Transverse colon (tissue), 4 donors: Measurements from ENCODE around the gene CISH. TPM values are rescaled to one million over a fixed set of nuclear protein-coding genes. Genes with fewer than 3 reads are reported as not detected.

Source experiments
- DNase-seq: peaks from one replicate; pipeline ENCODE4 v3.0.0-alpha.2; 2019
- H3K27ac ChIP-seq, 4 donors: fragments of 200-600 bp; sonication (generic); 2 replicates each; pipeline ENCODE4 v1.5.1; 2016 to 2018; ENCODE audit warnings: inconsistent platforms in 4 of 4
- H3K27me3 ChIP-seq: fragments of 200-600 bp; sonication (generic); 2 replicates; pipeline ENCODE4 v1.5.1; 2017; ENCODE audit warnings: inconsistent platforms
- H3K36me3 ChIP-seq, 4 donors: fragments of 200-600 bp; sonication (generic); 2 replicates each; pipeline ENCODE4 v1.5.1; 2017 to 2019; ENCODE audit warnings: inconsistent platforms in 4 of 4
- H3K4me1 ChIP-seq, 4 donors: fragments of 200-600 bp; sonication (generic); 2 replicates each; pipeline ENCODE4 v1.5.1; 2017 to 2020; ENCODE audit warnings: inconsistent platforms in 4 of 4
- H3K4me3 ChIP-seq, 4 donors: fragments of 200-600 bp; sonication (generic); 1 replicate in 1 of 4; 2 replicates in 3 of 4; pipeline versions ENCODE4 v1.5.1 to v1.6.1; 2017 to 2019; ENCODE audit warnings: inconsistent platforms in 4 of 4
- H3K9me3 ChIP-seq, 2 donors: fragments of 200-600 bp; sonication (generic); 2 replicates each; pipeline ENCODE4 v1.5.1; 2017 to 2019; ENCODE audit warnings: inconsistent platforms in 2 of 2
- EP300 ChIP-seq: sonication (generic); formaldehyde crosslinking; IDR thresholded peaks from one replicate; pipeline ENCODE4 v1.6.1; 2017; ENCODE audit warnings: antibody characterized with exemption, low read depth
- POLR2A ChIP-seq: fragments of 450-650 bp; IDR thresholded peaks from one replicate; pipeline ENCODE4 v1.6.1; 2016; ENCODE audit warnings: antibody characterized with exemption, mild to moderate bottlenecking, moderate library complexity
- POLR2AphosphoS5 ChIP-seq, 3 donors: sonication (generic); formaldehyde crosslinking; IDR thresholded peaks; one replicate each; pipeline ENCODE4 v1.6.1; 2016; ENCODE audit warnings: antibody characterized with exemption in 3 of 3
- WGBS, 2 donors: methylation state at CpG; one replicate each; pipeline ENCODE4 v1.1.5; 2018; ENCODE audit warnings: low coverage in 1 of 2; 5-methylcytosine and 5-hydroxymethylcytosine counted together
- in situ Hi-C, 4 donors: fragments of 200-750 bp; cut with MboI; loops; one replicate each; pipeline versions ENCODE4 v1.15.0 to v1.15.1; 2017; ENCODE audit warnings: low sequenced_read_pairs in 3 of 4, low pct_ligation_motif_present in 1 of 4, low pct_unique_long_range_greater_than_20kb in 1 of 4
- intact Hi-C: fragments of 100-400 bp; cut with DNase I; formaldehyde crosslinking; loops from one replicate; pipeline ENCODE4 v1.15.1; 2023; ENCODE audit warnings: low total_unique reads
- total RNA-seq, 4 donors: library from RNA; depleted of rRNA; stranded (reverse); fragments of >200 nt; gene quantifications; one replicate each; pipeline ENCODE4 v1.1.0, GENCODE V29; 2016
- TF ChIP-seq, protein P1 (sequence below), 5 experiments: fragments of 200-600 bp in 3 of 5; fragments of 450-650 bp in 2 of 5; sonication (generic) in 3 of 5; IDR thresholded peaks; 1 replicate in 2 of 5; 2 replicates in 3 of 5; pipeline ENCODE4 v1.5.1; 2016 to 2017; ENCODE audit warnings: antibody characterized with exemption in 5 of 5, inconsistent platforms in 3 of 5, mild to moderate bottlenecking in 2 of 5, moderate library complexity in 1 of 5

The CISH gene
- total RNA-seq, 4 donors from 2014 or later = 3.0 to 15.9 (median 9.2) TPM

DNA sequence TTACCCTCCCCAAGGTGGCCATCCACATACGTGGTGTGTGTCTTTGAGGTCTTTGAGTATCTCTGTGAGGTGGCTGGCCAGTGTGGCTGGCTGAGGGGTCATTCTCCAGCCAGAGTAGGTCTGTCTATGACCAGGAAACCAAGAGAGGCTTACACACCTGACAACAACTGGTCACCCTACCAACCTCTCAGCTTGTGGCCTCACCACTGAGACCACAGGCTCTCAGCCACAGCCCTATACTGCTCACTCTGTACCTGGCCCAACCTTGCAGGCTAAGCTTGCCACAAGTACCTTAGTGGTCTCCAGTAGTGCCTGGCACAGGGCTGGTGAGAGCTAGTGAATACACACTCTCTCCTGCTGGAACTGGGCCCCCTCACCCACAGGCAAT, 37.1 kb downstream of the CISH start:
- Histone ChIP-seq H3K9me3 (no peaks in the 10 kb centered on the region), H3K36me3 (no peaks in the 10 kb centered on the region), H3K4me3 (no peak overlapping the region), H3K4me1 (peaks cover 0 to 14% (median 10%) of the 10 kb centered on the region in 4 donors), H3K27me3 (no peaks in the 10 kb centered on the region), H3K27ac (no peak overlapping the region)
- intact Hi-C loops (no loop called here), in situ Hi-C loops (loop anchor here in 2 of 4 donors (5.0 to 25.0 kb wide), 2 partner anchors 38 to 212 kb away; partner anchors contain the start of genes CISH (in 1 of the 2), CYB561D2 (in 1 of the 2), NPRL2 (in 1 of the 2) and TMEM115 (in 1 of the 2))
- no peak for DNase-seq
- 92% methylated on average over 1 of the region's 1 CpG; no CpG with 5 or more reads in 1 of the 2 donors for WGBS, 2 donors
- TF ChIP-seq EP300 (no peak), POLR2A (no peak), POLR2AphosphoS5 (IDR thresholded peaks at IDR 0.05) (no peak)
- TF ChIP-seq, protein P1, sequence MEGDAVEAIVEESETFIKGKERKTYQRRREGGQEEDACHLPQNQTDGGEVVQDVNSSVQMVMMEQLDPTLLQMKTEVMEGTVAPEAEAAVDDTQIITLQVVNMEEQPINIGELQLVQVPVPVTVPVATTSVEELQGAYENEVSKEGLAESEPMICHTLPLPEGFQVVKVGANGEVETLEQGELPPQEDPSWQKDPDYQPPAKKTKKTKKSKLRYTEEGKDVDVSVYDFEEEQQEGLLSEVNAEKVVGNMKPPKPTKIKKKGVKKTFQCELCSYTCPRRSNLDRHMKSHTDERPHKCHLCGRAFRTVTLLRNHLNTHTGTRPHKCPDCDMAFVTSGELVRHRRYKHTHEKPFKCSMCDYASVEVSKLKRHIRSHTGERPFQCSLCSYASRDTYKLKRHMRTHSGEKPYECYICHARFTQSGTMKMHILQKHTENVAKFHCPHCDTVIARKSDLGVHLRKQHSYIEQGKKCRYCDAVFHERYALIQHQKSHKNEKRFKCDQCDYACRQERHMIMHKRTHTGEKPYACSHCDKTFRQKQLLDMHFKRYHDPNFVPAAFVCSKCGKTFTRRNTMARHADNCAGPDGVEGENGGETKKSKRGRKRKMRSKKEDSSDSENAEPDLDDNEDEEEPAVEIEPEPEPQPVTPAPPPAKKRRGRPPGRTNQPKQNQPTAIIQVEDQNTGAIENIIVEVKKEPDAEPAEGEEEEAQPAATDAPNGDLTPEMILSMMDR (IDR thresholded peaks at IDR 0.05) = no peak

DNA sequence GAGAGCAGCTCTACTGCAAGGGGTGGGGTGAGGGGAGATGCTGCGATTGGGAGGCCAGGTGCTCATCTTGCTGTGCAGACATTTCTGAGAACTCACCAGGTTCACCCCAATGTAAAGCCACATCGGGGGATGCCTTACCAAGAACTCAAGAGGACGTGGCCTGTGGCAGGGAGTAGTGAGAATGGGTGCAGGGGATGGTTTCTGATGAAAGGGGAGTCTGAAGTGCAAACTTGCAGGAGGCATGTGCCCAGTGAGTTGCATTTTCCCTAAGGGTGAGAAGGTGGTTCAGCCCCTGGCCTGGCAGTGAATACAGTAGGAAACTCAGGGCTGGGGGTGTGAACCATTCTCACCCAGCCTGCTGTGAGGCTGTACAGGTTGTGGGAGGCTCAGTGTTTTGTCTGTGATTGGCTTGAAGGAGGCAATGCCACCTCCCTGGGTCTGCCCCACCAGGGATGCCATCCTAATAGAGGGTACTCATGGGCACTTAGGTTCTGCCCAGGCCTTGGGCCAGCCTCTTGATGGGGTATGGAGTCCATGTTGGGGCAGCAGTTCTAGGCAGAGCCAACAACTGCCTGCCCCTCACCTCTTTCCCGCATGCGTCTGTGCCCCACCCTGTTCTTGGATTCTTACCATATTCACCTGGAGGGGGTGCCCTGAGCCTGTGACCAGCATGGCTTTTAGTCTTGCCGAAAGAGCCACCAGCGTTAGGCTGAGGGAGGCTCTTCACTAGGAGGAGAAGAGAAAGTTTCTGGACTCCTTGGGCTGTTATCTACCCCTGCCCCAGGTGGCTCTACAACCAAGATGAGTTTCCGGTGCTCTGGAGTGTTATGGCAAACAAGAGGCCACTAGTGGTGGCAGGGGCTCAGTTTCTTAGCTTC, 37.8 kb downstream of the CISH start:
- 74% methylated on average over 8 of the region's 8 CpGs; no CpG with 5 or more reads in 1 of the 2 donors for WGBS, 2 donors
- peaks cover 0 to 14% (median 10%) of the 10 kb centered on the region in 4 donors for H3K4me1 ChIP-seq
- H3K9me3 ChIP-seq = no peaks in the 10 kb centered on the region
- H3K27me3 ChIP-seq = no peaks in the 10 kb centered on the region
- intact Hi-C loops = no loop called here
- H3K27ac ChIP-seq = no peak overlapping the region
- H3K4me3 ChIP-seq = no peak overlapping the region
- H3K36me3 ChIP-seq = no peaks in the 10 kb centered on the region
- no peak for TF ChIP-seq POLR2AphosphoS5 (IDR thresholded peaks at IDR 0.05)
- TF ChIP-seq POLR2A = no peak
- TF ChIP-seq EP300 = no peak
- TF ChIP-seq, protein P1 (IDR thresholded peaks at IDR 0.05) = no peak
- in situ Hi-C loops = loop anchor here in 2 of 4 donors (5.0 to 25.0 kb wide), 2 partner anchors 38 to 212 kb away; partner anchors contain the start of genes CISH (in 1 of the 2), CYB561D2 (in 1 of the 2), NPRL2 (in 1 of the 2) and TMEM115 (in 1 of the 2)
- DNase-seq = peak; percentile 25

DNA sequence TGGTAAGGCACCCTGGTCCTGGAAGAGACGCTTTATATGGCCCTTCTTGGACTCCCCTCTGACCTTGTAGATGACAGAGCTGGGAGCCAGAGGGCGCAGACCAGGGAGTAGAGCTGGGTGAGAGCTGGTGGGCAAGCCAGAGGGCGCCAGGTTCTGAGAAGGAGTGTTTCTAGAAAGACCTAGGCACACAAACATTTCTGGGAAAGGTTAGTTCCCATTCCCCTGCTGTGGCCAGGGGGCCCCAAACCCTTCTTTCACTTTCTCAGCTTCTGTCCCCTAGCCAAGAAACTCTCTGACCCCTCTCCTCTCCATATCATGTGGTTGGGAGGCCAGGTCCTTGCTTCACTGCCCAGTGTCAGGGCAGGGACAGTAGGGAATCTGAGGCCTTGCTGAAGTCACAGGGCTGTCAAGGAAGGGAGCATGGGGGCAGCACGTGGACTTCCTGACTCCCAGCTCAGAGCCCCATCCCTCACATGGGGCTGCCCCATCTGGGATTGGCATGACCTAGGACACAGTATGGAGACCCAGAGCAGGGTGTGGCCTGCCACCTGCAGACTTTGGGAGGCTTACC, 38.7 kb downstream of the CISH start:
- in situ Hi-C loops (loop anchor here in 2 of 4 donors (5.0 to 25.0 kb wide), 2 partner anchors 39 to 211 kb away; partner anchors contain the start of genes CISH (in 1 of the 2), CYB561D2 (in 1 of the 2), NPRL2 (in 1 of the 2) and TMEM115 (in 1 of the 2)), intact Hi-C loops (loop anchor here (1.0 kb wide), 1 partner anchor 41 kb away; no protein-coding TSS in a partner anchor)
- Histone ChIP-seq H3K36me3 (no peaks in the 10 kb centered on the region), H3K27ac (peak overlapping the region in 3 of 4 donors; percentile 2 to 16 (median 9)), H3K4me1 (peaks cover 2 to 21% (median 14%) of the 10 kb centered on the region in 4 donors), H3K27me3 (no peaks in the 10 kb centered on the region), H3K4me3 (no peak overlapping the region), H3K9me3 (no peaks in the 10 kb centered on the region)
- WGBS, 2 donors = 79% methylated on average over 4 of the region's 4 CpGs; no CpG with 5 or more reads in 1 of the 2 donors
- no peak for DNase-seq
- TF ChIP-seq POLR2A = no peak

DNA sequence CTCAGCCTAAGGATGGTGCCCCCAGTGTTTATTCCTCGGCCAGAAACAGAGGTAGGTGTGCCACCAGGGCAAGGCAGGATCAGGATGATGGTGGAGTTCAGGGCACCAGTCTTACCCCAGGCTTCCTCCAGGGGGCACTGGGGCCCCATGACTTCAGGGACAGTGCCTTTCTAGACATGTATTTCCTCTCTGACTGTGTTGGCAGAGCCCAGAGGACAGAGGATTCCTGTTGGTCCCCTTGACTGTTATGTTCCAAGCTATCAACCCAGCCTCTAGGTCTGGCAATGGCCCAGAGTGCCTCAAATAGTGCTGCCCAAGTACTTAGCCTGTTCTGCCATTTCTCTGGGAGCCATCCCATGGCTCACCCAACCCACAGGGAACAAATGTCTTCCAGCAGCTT, 39.4 kb downstream of the CISH start:
- intact Hi-C loops = loop anchor here (1.0 kb wide), 1 partner anchor 42 kb away; no protein-coding TSS in a partner anchor
- 0% methylated on average over 1 of the region's 1 CpG; no CpG with 5 or more reads in 1 of the 2 donors for WGBS, 2 donors
- Histone ChIP-seq H3K9me3 (no peaks in the 10 kb centered on the region), H3K27ac (peak overlapping the region; percentile 2 to 35 (median 12)), H3K27me3 (no peaks in the 10 kb centered on the region), H3K4me1 (peaks cover 3 to 26% (median 19%) of the 10 kb centered on the region in 4 donors), H3K36me3 (no peaks in the 10 kb centered on the region), H3K4me3 (no peak overlapping the region)
- in situ Hi-C loops = loop anchor here in 2 of 4 donors (5.0 to 25.0 kb wide), 2 partner anchors 40 to 210 kb away; partner anchors contain the start of genes CISH (in 1 of the 2), CYB561D2 (in 1 of the 2), NPRL2 (in 1 of the 2) and TMEM115 (in 1 of the 2)
- TF ChIP-seq, protein P1 (IDR thresholded peaks at IDR 0.05) = peak; percentile 87 to 96 (median 91)
- no peak for TF ChIP-seq POLR2A
- no peak for TF ChIP-seq EP300
- peak; percentile 83 for DNase-seq
